H9 (cell line): Measurements from ENCODE around the gene KIF12. TPM values are rescaled to one million over a fixed set of nuclear protein-coding genes. Genes with fewer than 3 reads are reported as not detected.

ENCODE experiments used
- DNase-seq: peaks from one replicate; pipeline ENCODE4 v3.0.0-alpha.2; 2017
- H2AFZ ChIP-seq: one replicate; pipeline ENCODE4 v1.6.1; 2013; ENCODE audit warnings: mild to moderate bottlenecking, low read length, control low read depth, moderate library complexity
- H2AK5ac ChIP-seq: 2 replicates; pipeline ENCODE4 v1.6.1; 2013; ENCODE audit warnings: low read length, control low read depth, mixed read lengths; ENCODE audit not compliant: insufficient read length
- H2BK120ac ChIP-seq: one replicate; pipeline ENCODE4 v1.6.1; 2013; ENCODE audit warnings: low read depth, mild to moderate bottlenecking, low read length, control low read depth, inconsistent platforms; ENCODE audit not compliant: poor library complexity, severe bottlenecking
- H2BK12ac ChIP-seq: 2 replicates; pipeline ENCODE4 v1.6.1; 2013; ENCODE audit warnings: low read length, control low read depth, mixed read lengths, low read depth; ENCODE audit not compliant: insufficient read length
- H2BK15ac ChIP-seq: 2 replicates; pipeline ENCODE4 v1.6.1; 2013; ENCODE audit warnings: low read depth, low read length, control low read depth
- H2BK20ac ChIP-seq: one replicate; pipeline ENCODE4 v1.6.1; 2013; ENCODE audit warnings: low read depth, mild to moderate bottlenecking, low read length, control low read depth, inconsistent platforms; ENCODE audit not compliant: poor library complexity, severe bottlenecking
- H2BK5ac ChIP-seq: 2 replicates; pipeline ENCODE4 v1.6.1; 2013; ENCODE audit warnings: low read length, control low read depth, mixed read lengths; ENCODE audit not compliant: insufficient read length
- H3K14ac ChIP-seq: 2 replicates; pipeline ENCODE4 v1.6.1; 2013; ENCODE audit warnings: low read length, control low read depth; ENCODE audit not compliant: insufficient read depth
- H3K18ac ChIP-seq: 2 replicates; pipeline ENCODE4 v1.6.1; 2013; ENCODE audit warnings: low read depth, mild to moderate bottlenecking, mixed read lengths, low read length, control low read depth; ENCODE audit not compliant: insufficient read length
- H3K23ac ChIP-seq: 2 replicates; pipeline ENCODE4 v1.6.1; 2013; ENCODE audit warnings: low read length, control low read depth, mixed read lengths, low read depth; ENCODE audit not compliant: insufficient read length
- H3K23me2 ChIP-seq: 2 replicates; pipeline ENCODE4 v1.6.1; 2013; ENCODE audit warnings: low read depth, mild to moderate bottlenecking, mixed read lengths, low read length, control low read depth; ENCODE audit not compliant: insufficient read length, poor library complexity, severe bottlenecking
- H3K27ac ChIP-seq: 2 replicates; pipeline ENCODE4 v1.5.1; 2013; ENCODE audit warnings: low read length, control low read depth, mixed read lengths, low read depth; ENCODE audit not compliant: insufficient read length
- H3K27me3 ChIP-seq: 2 replicates; pipeline ENCODE4 v1.6.1; 2013; ENCODE audit warnings: low read length, control low read depth, inconsistent platforms; ENCODE audit not compliant: insufficient read depth
- H3K4ac ChIP-seq: 2 replicates; pipeline ENCODE4 v1.6.1; 2013; ENCODE audit warnings: low read depth, mild to moderate bottlenecking, control low read depth, inconsistent platforms, low read length, moderate library complexity
- H3K4me1 ChIP-seq: 2 replicates; pipeline ENCODE4 v1.6.1; 2013; ENCODE audit warnings: low read length, control low read depth, inconsistent platforms; ENCODE audit not compliant: insufficient read depth
- H3K4me2 ChIP-seq: 2 replicates; pipeline ENCODE4 v1.6.1; 2013; ENCODE audit warnings: low read length, control low read depth, mixed read lengths; ENCODE audit not compliant: insufficient read length, insufficient read depth
- H3K56ac ChIP-seq: 2 replicates; pipeline ENCODE4 v1.6.1; 2013; ENCODE audit warnings: low read depth, mild to moderate bottlenecking, mixed read lengths, low read length, control low read depth; ENCODE audit not compliant: insufficient read length
- H3K79me1 ChIP-seq: 2 replicates; pipeline ENCODE4 v1.6.1; 2013; ENCODE audit warnings: low read depth, mild to moderate bottlenecking, moderate library complexity, low read length, control low read depth, inconsistent platforms; ENCODE audit not compliant: insufficient read depth, poor library complexity, severe bottlenecking
- H3K79me2 ChIP-seq: 2 replicates; pipeline ENCODE4 v1.6.1; 2013; ENCODE audit warnings: low read length, control low read depth, inconsistent platforms; ENCODE audit not compliant: insufficient read depth
- H3K9ac ChIP-seq: 2 replicates; pipeline ENCODE4 v1.6.1; 2013; ENCODE audit warnings: low read length, control low read depth, mixed read lengths; ENCODE audit not compliant: insufficient read length; ENCODE audit errors: extremely low read depth
- H3K9me3 ChIP-seq: one replicate; pipeline ENCODE4 v1.6.1; 2013; ENCODE audit warnings: low read depth, low read length, inconsistent platforms; ENCODE audit not compliant: control insufficient read depth
- H3T11ph ChIP-seq: one replicate; pipeline ENCODE4 v1.6.1; 2013; ENCODE audit warnings: mild to moderate bottlenecking, low read length, control low read depth, inconsistent platforms
- H4K20me1 ChIP-seq: one replicate; pipeline ENCODE4 v1.6.1; 2013; ENCODE audit not compliant: control insufficient read depth, insufficient read length, insufficient read depth
- H4K5ac ChIP-seq: 2 replicates; pipeline ENCODE4 v1.6.1; 2013; ENCODE audit warnings: low read depth, mild to moderate bottlenecking, mixed read lengths, low read length, control low read depth; ENCODE audit not compliant: insufficient read length
- H4K8ac ChIP-seq: replicated peaks from 2 replicates; pipeline ENCODE4 v1.6.1; 2013; ENCODE audit warnings: low read length, control low read depth, mixed read lengths, low read depth; ENCODE audit not compliant: insufficient read length
- H4K91ac ChIP-seq: 2 replicates; pipeline ENCODE4 v1.6.1; 2013; ENCODE audit warnings: low read depth, mild to moderate bottlenecking, moderate library complexity, mixed read lengths, low read length, control low read depth; ENCODE audit not compliant: insufficient read length
- H3K27ac Mint-ChIP-seq, 3 experiments: 2 replicates in 2 of 3; 3 replicates in 1 of 3; pipeline ENCODE4 v1.8.0; 2020 to 2021; ENCODE audit warnings: mixed read lengths in 3 of 3, mild to moderate bottlenecking in 1 of 3, moderate library complexity in 1 of 3
- H3K27me3 Mint-ChIP-seq: 2 replicates; pipeline ENCODE4 v1.8.0; 2021; ENCODE audit warnings: low read depth, mild to moderate bottlenecking, moderate library complexity, mixed read lengths
- H3K36me3 Mint-ChIP-seq, 3 experiments: 2 replicates in 2 of 3; 3 replicates in 1 of 3; pipeline ENCODE4 v1.8.0; 2020 to 2021; ENCODE audit warnings: low read depth in 3 of 3, mixed read lengths in 3 of 3; ENCODE audit not compliant: insufficient read depth in 1 of 3
- H3K4me1 Mint-ChIP-seq, 2 experiments: 2 replicates each; pipeline ENCODE4 v1.8.0; 2020; ENCODE audit warnings: mixed read lengths in 2 of 2
- H3K4me3 Mint-ChIP-seq, 2 experiments: 2 replicates in 1 of 2; 3 replicates in 1 of 2; pipeline ENCODE4 v1.8.0; 2020 to 2021; ENCODE audit warnings: mild to moderate bottlenecking in 2 of 2, mixed read lengths in 2 of 2, moderate library complexity in 1 of 2
- H3K9me3 Mint-ChIP-seq, 2 experiments: 2 replicates in 1 of 2; 3 replicates in 1 of 2; pipeline ENCODE4 v1.8.0; 2020; ENCODE audit warnings: mild to moderate bottlenecking in 2 of 2, mixed read lengths in 2 of 2, moderate library complexity in 1 of 2
- WGBS: extraction: QIAGEN DNeasy Blood & Tissue Kit; methylation state at CpG from one replicate; pipeline ENCODE4 v1.1.7; 2013; ENCODE audit warnings: missing lambda C conversion rate, low lambda C conversion rate, mixed read lengths; ENCODE audit not compliant: insufficient read length; ENCODE audit errors: extremely low coverage; 5-methylcytosine and 5-hydroxymethylcytosine counted together
- total RNA-seq: library from RNA; stranded (reverse); gene quantifications from 2 replicates; pipeline ENCODE4 v1.2.1, GENCODE V29; 2021
- TF ChIP-seq, protein P1 (sequence below): fragments of 200-600 bp; sonication (generic); conservative IDR thresholded peaks from 3 replicates; pipeline ENCODE4 v1.8.0; 2021; ENCODE audit warnings: antibody characterized with exemption, mild to moderate bottlenecking

KIF12 gene
- total RNA-seq, 1 experiment from 2014 or later: 3.3 TPM

DNA sequence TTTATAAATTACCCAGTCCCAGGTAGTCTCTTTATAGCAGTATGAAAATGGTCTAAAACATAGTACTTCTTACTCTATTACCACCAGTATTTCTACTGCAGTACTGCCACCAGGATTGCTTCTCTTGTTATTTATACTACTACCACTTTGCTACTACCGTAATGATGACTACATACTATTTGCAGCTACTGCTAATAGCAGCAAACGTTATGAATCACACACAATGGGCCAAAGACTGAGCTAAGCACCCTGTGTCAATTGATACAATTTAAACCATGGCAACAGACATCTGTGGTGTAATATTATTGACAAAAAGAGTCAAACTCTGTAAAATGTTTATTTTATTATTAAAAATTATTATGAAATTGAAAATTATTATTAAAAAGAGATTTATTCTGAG lies 15.3 kb upstream of the KIF12 start:
- Histone ChIP-seq H3K9ac (no peak overlapping the region), H2BK20ac (no peak overlapping the region), H3K9me3 (no peaks in the 10 kb centered on the region), H3K27ac (no peak overlapping the region), H3T11ph (no peak overlapping the region), H4K8ac (no peak overlapping the region), H3K56ac (no peak overlapping the region), H3K79me2 (no peaks in the 10 kb centered on the region), H2AFZ (no peak overlapping the region), H2BK120ac (no peak overlapping the region), H2BK12ac (no peak overlapping the region), H2BK5ac (no peak overlapping the region), H4K5ac (no peak overlapping the region), H3K79me1 (no peaks in the 10 kb centered on the region), H3K23ac (no peak overlapping the region), H3K18ac (no peak overlapping the region), H3K14ac (no peak overlapping the region), H4K20me1 (no peaks in the 10 kb centered on the region), H3K4ac (no peak overlapping the region), H3K23me2 (no peaks in the 10 kb centered on the region), H2BK15ac (no peak overlapping the region), H2AK5ac (no peak overlapping the region), H3K4me1 (no peaks in the 10 kb centered on the region), H3K27me3 (no peaks in the 10 kb centered on the region), H3K4me2 (no peak overlapping the region), H4K91ac (no peak overlapping the region)
- no peaks in the 10 kb centered on the region for H3K36me3 Mint-ChIP-seq
- H3K27ac Mint-ChIP-seq: no peak overlapping the region
- H3K9me3 Mint-ChIP-seq: no peaks in the 10 kb centered on the region
- peaks cover 7 to 18% of the 10 kb centered on the region in 2 experiments for H3K4me1 Mint-ChIP-seq
- no CpG with 5 or more reads among the region's 2 CpGs for WGBS
- H3K27me3 Mint-ChIP-seq: peaks cover 54% of the 10 kb centered on the region
- H3K4me3 Mint-ChIP-seq: no peak overlapping the region; a peak in 1 of 5 replicates
- DNase-seq: no peak
- TF ChIP-seq, protein P1, sequence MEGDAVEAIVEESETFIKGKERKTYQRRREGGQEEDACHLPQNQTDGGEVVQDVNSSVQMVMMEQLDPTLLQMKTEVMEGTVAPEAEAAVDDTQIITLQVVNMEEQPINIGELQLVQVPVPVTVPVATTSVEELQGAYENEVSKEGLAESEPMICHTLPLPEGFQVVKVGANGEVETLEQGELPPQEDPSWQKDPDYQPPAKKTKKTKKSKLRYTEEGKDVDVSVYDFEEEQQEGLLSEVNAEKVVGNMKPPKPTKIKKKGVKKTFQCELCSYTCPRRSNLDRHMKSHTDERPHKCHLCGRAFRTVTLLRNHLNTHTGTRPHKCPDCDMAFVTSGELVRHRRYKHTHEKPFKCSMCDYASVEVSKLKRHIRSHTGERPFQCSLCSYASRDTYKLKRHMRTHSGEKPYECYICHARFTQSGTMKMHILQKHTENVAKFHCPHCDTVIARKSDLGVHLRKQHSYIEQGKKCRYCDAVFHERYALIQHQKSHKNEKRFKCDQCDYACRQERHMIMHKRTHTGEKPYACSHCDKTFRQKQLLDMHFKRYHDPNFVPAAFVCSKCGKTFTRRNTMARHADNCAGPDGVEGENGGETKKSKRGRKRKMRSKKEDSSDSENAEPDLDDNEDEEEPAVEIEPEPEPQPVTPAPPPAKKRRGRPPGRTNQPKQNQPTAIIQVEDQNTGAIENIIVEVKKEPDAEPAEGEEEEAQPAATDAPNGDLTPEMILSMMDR: no peak
